Keratinocyte (primary cell): ENCODE measurements around the gene NLGN1. TPM values are rescaled to one million over a fixed set of nuclear protein-coding genes. Genes with fewer than 3 reads are reported as not detected.

Experiments
- DNase-seq: peaks from one replicate; pipeline ENCODE4 v3.0.0-alpha.2; 2011; ENCODE audit warnings: low read depth, missing footprints, low spot score
- FAIRE-seq: peaks from 2 replicates; lab custom pipeline; 2011; peaks lifted over from hg19 to GRCh38; lab: Jason Lieb, UNC
- H2AFZ ChIP-seq: 2 replicates; pipeline ENCODE4 v1.6.0; 2012; ENCODE audit warnings: low read length, control low read depth, inconsistent platforms; ENCODE audit not compliant: control insufficient read depth
- H3K27ac ChIP-seq: 2 replicates; pipeline ENCODE4 v1.5.1; 2011; ENCODE audit warnings: low read length; ENCODE audit not compliant: control insufficient read depth, insufficient read depth
- H3K27me3 ChIP-seq: 3 replicates; pipeline ENCODE4 v1.6.0; 2011; ENCODE audit warnings: low read length; ENCODE audit not compliant: control insufficient read depth, insufficient read depth; ENCODE audit errors: extremely low read depth
- H3K36me3 ChIP-seq, 2 experiments: 2 replicates in 1 of 2; 3 replicates in 1 of 2; pipeline ENCODE4 v1.5.1; 2011; ENCODE audit warnings: low read length in 2 of 2, mild to moderate bottlenecking in 1 of 2; ENCODE audit not compliant: control insufficient read depth in 2 of 2, insufficient read depth in 2 of 2; ENCODE audit errors: extremely low read depth in 1 of 2
- H3K4me1 ChIP-seq: 3 replicates; pipeline ENCODE4 v1.5.1; 2011; ENCODE audit warnings: low read length; ENCODE audit not compliant: control insufficient read depth, insufficient read depth; ENCODE audit errors: extremely low read depth
- H3K4me2 ChIP-seq: 3 replicates; pipeline ENCODE4 v1.6.0; 2011; ENCODE audit warnings: low read depth, low read length; ENCODE audit not compliant: control insufficient read depth, insufficient read depth; ENCODE audit errors: extremely low read depth
- H3K4me3 ChIP-seq, 3 experiments: fragments of 200-600 bp in 1 of 3; sonication (generic) in 1 of 3; 2 replicates in 2 of 3; 3 replicates in 1 of 3; pipeline ENCODE4 v1.5.1; 2011 to 2016; ENCODE audit warnings: low read length in 3 of 3, mild to moderate bottlenecking in 3 of 3, control low read depth in 2 of 3, inconsistent platforms in 1 of 3, low read depth in 1 of 3, mixed read lengths in 1 of 3, mixed run types in 1 of 3, moderate library complexity in 1 of 3; ENCODE audit not compliant: control insufficient read depth in 2 of 3, insufficient read depth in 2 of 3; ENCODE audit errors: extremely low read depth in 1 of 3
- H3K79me2 ChIP-seq: 2 replicates; pipeline ENCODE4 v1.6.0; 2012; ENCODE audit warnings: low read length; ENCODE audit not compliant: control insufficient read depth, insufficient read depth
- H3K9ac ChIP-seq: 3 replicates; pipeline ENCODE4 v1.6.0; 2011; ENCODE audit warnings: low read length; ENCODE audit not compliant: control insufficient read depth, insufficient read depth; ENCODE audit errors: extremely low read depth
- H3K9me1 ChIP-seq: 3 replicates; pipeline ENCODE4 v1.6.0; 2011; ENCODE audit warnings: low read length; ENCODE audit not compliant: control insufficient read depth, insufficient read depth; ENCODE audit errors: extremely low read depth
- H3K9me3 ChIP-seq: 2 replicates; pipeline ENCODE4 v1.5.1; 2012; ENCODE audit warnings: low read depth, low read length; ENCODE audit not compliant: control insufficient read depth
- H4K20me1 ChIP-seq: 3 replicates; pipeline ENCODE4 v1.6.0; 2011; ENCODE audit warnings: low read length; ENCODE audit not compliant: control insufficient read depth, insufficient read depth; ENCODE audit errors: extremely low read depth
- EZH2 ChIP-seq: IDR thresholded peaks from one replicate; pipeline ENCODE4 v1.6.1; 2012; ENCODE audit warnings: inconsistent platforms, mild to moderate bottlenecking, low read length, moderate library complexity
- dilution Hi-C: fragments of 300-500 bp; cut with MboI; formaldehyde crosslinking; loops from one replicate; pipeline ENCODE4 v1.7.0; 2020; ENCODE audit warnings: low sequenced_read_pairs; ENCODE audit not compliant: extremely low pct_ligation_motif_present
- polyA plus RNA-seq, 5 experiments: library from polyadenylated mRNA; depleted of rRNA in 3 of 5; stranded (reverse) in 3 of 5; stranded (forward) in 1 of 5; unstranded in 1 of 5; fragments of >200 nt; gene quantifications; 1 replicate in 1 of 5; 2 replicates in 3 of 5; 3 replicates in 1 of 5; pipeline versions ENCODE4 v1.2.1 to v1.2.3, GENCODE V29; 2011 to 2012; ENCODE audit warnings: missing spikeins in 2 of 5, low read depth in 1 of 5, low replicate concordance in 1 of 5
- TF ChIP-seq, protein P1 (sequence below), 3 experiments: IDR thresholded peaks in 1 of 3; conservative IDR thresholded peaks in 1 of 3; optimal IDR thresholded peaks in 1 of 3; 2 replicates in 2 of 3; 3 replicates in 1 of 3; pipeline versions ENCODE3 to v1.5.1; 2011; ENCODE audit warnings: low read length in 3 of 3, mild to moderate bottlenecking in 3 of 3, moderate library complexity in 2 of 3, control low read depth in 1 of 3, inconsistent platforms in 1 of 3; ENCODE audit not compliant: insufficient read depth in 2 of 3; ENCODE audit errors: extremely low read depth in 1 of 3

The NLGN1 gene
- polyA plus RNA-seq, 1 donor (not counting 4 experiments of a cell fraction or from before 2014, with no cell fraction given) = not detected

DNA sequence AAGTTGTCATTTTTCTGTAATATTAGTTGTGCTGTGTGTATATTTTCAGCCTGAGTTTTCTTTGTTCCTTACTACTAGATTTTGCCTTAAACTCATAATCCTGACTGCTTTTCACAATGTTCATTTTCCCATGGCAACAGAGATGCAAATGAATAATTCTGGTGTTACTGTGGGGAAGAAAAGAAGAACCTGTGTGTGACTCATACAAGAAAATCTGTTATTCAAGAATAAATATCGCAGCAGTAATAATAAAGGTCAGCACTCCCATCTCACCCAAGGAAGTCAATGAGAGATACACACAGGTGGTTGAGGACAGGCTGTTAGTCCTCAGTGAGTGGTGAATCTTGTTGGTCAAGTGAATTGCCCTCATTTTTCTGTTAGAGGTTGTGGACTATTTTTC is 805.0 kb downstream of the NLGN1 start:
- dilution Hi-C loops = no loop called here
- no peak for DNase-seq

DNA sequence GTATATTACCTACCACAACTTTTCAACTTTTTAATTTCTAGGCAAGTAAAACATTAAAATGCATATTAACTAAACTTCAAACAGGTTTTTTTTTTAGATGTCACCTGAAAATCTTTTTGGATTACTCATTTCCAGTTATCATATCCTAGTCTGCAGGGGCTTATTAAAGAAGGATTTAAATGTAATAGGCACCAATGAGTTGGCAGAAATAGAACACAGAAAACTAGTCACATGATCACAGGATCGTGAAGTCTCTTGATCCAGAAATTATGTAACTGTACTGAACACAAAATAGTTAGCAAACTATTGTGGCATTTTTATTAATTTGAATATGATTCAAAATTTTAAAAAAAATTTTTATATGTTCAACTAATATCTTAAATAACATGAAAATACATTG is 807.2 kb downstream of the NLGN1 start:
- Histone ChIP-seq H3K27me3 (no peaks in the 10 kb centered on the region), H2AFZ (no peak overlapping the region), H3K9me1 (no peaks in the 10 kb centered on the region), H3K4me3 (no peak overlapping the region), H3K9me3 (no peaks in the 10 kb centered on the region), H3K79me2 (no peaks in the 10 kb centered on the region), H4K20me1 (no peaks in the 10 kb centered on the region), H3K9ac (no peak overlapping the region), H3K4me2 (no peak overlapping the region), H3K4me1 (no peaks in the 10 kb centered on the region), H3K27ac (no peak overlapping the region), H3K36me3 (no peaks in the 10 kb centered on the region)
- DNase-seq = no peak
- dilution Hi-C loops = no loop called here
- no peak for TF ChIP-seq EZH2
- TF ChIP-seq, protein P1, sequence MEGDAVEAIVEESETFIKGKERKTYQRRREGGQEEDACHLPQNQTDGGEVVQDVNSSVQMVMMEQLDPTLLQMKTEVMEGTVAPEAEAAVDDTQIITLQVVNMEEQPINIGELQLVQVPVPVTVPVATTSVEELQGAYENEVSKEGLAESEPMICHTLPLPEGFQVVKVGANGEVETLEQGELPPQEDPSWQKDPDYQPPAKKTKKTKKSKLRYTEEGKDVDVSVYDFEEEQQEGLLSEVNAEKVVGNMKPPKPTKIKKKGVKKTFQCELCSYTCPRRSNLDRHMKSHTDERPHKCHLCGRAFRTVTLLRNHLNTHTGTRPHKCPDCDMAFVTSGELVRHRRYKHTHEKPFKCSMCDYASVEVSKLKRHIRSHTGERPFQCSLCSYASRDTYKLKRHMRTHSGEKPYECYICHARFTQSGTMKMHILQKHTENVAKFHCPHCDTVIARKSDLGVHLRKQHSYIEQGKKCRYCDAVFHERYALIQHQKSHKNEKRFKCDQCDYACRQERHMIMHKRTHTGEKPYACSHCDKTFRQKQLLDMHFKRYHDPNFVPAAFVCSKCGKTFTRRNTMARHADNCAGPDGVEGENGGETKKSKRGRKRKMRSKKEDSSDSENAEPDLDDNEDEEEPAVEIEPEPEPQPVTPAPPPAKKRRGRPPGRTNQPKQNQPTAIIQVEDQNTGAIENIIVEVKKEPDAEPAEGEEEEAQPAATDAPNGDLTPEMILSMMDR (optimal IDR thresholded peaks at IDR 0.05 in 1 of 3, IDR thresholded peaks at IDR 0.05 in 1 of 3, conservative IDR thresholded peaks at IDR 0.05 in 1 of 3; ENCODE audit: extremely low read depth in 1 of 3, insufficient read depth in 2 of 3, low read length in 3 of 3) = no peak
- no peak for FAIRE-seq

More for the DNA sequence above, 805.0 kb downstream of the NLGN1 start:
- Histone ChIP-seq H2AFZ (no peak overlapping the region), H3K4me3 (no peak overlapping the region), H3K4me2 (no peak overlapping the region), H3K79me2 (no peaks in the 10 kb centered on the region), H3K9ac (no peak overlapping the region), H3K27me3 (no peaks in the 10 kb centered on the region), H3K27ac (no peak overlapping the region), H3K4me1 (no peaks in the 10 kb centered on the region), H3K9me1 (no peaks in the 10 kb centered on the region), H3K36me3 (no peaks in the 10 kb centered on the region), H4K20me1 (no peaks in the 10 kb centered on the region), H3K9me3 (no peaks in the 10 kb centered on the region)
- TF ChIP-seq EZH2 = no peak
- TF ChIP-seq, protein P1 (optimal IDR thresholded peaks at IDR 0.05 in 1 of 3, IDR thresholded peaks at IDR 0.05 in 1 of 3, conservative IDR thresholded peaks at IDR 0.05 in 1 of 3; ENCODE audit: extremely low read depth in 1 of 3, insufficient read depth in 2 of 3, low read length in 3 of 3) = no peak
- FAIRE-seq = no peak
